HG03439 (cell line): ENCODE data around the gene C4B.
"Not testable (repeated sequence)": the region's sequence is repeated elsewhere in the genome, so short reads cannot be mapped to it uniquely, and the experiment has no call there.

Experiments used
- ATAC-seq: cut with Tn5 transposase; IDR thresholded peaks from one replicate; pipeline ENCODE4 v1.9.1; 2021; ENCODE audit warnings: mild to moderate bottlenecking, moderate library complexity; ENCODE audit not compliant: unreplicated experiment

C4B gene

DNA sequence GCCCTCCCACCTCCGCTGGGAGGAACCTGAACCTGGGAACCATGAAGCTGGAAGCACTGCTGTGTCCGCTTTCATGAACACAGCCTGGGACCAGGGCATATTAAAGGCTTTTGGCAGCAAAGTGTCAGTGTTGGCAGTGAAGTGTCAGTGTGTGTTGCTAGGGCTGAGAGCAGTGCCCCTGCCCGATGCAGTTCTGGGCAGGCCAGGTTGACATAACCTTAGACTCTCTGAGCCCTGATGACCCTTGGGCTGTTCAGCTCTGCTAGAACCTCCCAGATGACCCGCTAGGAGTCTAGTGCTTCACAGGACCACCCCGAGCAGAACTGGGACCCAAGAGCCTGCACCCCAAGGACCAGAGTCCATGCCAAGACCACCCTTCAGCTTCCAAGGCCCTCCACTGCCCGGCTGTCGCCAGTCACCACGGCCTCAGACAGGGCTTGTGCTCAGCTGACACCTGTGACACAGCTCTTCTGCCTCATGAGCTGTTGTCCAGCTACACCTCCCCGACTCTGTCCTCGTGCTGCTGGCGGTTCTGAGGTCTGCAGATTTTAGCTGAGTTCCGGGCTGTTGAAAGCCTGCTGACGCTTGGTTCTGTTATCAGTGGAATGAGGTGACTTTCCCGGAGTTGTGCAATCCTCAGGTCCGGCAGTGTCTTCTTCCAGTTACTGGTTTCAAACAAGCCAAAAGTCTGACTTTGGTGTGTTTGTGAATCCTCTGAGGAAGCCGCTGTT, 20.9 kb downstream of the C4B start:
- not testable (repeated sequence) for ATAC-seq

DNA sequence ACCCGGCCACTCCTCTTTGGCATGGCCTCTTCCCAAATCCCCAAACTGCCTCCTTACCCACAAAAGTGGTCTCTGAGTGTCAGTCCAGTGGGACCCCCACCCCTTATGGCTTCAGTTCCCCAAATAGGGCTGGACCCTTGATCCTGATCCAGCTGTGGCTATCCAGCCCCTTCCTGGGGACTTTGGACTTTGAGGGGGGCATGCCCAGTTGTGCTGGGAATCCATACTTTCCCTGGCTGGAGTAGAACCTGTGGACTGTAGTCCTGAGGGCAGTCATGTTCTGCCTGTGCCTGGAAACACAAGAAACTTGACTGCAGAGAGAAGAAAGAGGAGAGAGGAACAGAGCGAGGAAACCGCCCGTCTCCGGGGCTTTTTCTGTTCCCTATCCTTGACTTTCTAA, 22.5 kb downstream of the C4B start:
- ATAC-seq: not testable (repeated sequence)

- ATAC-seq: not testable (repeated sequence)
These were observed 23.3 kb downstream of the C4B start, which contains the start of gene CYP21A2 for GRCh38 chr6:32037598-32038524. CYP21A2 (plus strand) TSS chr6:32038415; CDS start chr6:32038423, 8 bp downstream.

DNA sequence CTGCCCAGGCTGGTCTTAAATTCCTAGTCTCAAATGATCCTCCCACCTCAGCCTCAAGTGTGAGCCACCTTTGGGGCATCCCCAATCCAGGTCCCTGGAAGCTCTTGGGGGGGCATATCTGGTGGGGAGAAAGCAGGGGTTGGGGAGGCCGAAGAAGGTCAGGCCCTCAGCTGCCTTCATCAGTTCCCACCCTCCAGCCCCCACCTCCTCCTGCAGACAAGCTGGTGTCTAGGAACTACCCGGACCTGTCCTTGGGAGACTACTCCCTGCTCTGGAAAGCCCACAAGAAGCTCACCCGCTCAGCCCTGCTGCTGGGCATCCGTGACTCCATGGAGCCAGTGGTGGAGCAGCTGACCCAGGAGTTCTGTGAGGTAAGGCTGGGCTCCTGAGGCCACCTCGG, 24.3 kb downstream of the C4B start:
- not testable (repeated sequence) for ATAC-seq

DNA sequence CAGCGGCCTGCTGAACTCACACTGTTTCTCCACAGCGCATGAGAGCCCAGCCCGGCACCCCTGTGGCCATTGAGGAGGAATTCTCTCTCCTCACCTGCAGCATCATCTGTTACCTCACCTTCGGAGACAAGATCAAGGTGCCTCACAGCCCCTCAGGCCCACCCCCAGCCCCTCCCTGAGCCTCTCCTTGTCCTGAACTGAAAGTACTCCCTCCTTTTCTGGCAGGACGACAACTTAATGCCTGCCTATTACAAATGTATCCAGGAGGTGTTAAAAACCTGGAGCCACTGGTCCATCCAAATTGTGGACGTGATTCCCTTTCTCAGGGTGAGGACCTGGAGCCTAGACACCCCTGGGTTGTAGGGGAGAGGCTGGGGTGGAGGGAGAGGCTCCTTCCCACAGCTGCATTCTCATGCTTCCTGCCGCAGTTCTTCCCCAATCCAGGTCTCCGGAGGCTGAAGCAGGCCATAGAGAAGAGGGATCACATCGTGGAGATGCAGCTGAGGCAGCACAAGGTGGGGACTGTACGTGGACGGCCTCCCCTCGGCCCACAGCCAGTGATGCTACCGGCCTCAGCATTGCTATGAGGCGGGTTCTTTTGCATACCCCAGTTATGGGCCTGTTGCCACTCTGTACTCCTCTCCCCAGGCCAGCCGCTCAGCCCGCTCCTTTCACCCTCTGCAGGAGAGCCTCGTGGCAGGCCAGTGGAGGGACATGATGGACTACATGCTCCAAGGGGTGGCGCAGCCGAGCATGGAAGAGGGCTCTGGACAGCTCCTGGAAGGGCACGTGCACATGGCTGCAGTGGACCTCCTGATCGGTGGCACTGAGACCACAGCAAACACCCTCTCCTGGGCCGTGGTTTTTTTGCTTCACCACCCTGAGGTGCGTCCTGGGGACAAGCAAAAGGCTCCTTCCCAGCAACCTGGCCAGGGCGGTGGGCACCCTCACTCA, 25.0 kb downstream of the C4B start:
- ATAC-seq: not testable (repeated sequence)

DNA sequence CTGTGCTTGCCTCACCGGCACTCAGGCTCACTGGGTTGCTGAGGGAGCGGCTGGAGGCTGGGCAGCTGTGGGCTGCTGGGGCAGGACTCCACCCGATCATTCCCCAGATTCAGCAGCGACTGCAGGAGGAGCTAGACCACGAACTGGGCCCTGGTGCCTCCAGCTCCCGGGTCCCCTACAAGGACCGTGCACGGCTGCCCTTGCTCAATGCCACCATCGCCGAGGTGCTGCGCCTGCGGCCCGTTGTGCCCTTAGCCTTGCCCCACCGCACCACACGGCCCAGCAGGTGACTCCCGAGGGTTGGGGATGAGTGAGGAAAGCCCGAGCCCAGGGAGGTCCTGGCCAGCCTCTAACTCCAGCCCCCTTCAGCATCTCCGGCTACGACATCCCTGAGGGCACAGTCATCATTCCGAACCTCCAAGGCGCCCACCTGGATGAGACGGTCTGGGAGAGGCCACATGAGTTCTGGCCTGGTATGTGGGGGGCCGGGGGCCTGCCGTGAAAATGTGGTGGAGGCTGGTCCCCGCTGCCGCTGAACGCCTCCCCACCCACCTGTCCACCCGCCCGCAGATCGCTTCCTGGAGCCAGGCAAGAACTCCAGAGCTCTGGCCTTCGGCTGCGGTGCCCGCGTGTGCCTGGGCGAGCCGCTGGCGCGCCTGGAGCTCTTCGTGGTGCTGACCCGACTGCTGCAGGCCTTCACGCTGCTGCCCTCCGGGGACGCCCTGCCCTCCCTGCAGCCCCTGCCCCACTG, 25.9 kb downstream of the C4B start:
- not testable (repeated sequence) for ATAC-seq

DNA sequence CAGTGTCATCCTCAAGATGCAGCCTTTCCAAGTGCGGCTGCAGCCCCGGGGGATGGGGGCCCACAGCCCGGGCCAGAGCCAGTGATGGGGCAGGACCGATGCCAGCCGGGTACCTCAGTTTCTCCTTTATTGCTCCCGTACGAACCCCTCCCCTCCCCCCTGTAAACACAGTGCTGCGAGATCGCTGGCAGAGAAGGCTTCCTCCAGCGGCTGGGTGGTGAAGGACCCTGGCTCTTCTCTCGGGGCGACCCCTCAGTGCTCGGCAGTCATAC, 26.4 kb downstream of the C4B start:
- ATAC-seq: not testable (repeated sequence)

DNA sequence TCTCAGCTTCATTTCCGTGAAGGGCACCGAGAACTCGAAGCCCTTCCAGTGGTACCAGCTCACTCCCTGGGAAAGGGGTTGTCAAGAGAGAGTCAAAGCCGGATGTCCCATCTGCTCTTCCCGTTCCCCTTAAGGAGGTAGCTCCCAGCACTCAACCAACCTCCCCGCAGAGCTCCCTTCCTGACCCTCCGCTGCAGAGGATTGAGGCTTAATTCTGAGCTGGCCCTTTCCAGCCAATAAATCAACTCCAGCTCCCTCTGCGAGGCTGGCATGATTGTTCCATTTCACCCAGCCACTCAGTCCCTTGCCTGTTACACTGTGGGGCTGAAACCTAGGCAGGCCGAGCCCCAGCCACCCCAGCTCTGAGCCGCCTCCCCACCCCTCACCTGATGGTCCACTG, 26.8 kb downstream of the C4B start:
- ATAC-seq: not testable (repeated sequence)

- not testable (repeated sequence) for ATAC-seq
These were observed 27.7 kb downstream of the C4B start for GRCh38 chr6:32042276-32042675.

DNA sequence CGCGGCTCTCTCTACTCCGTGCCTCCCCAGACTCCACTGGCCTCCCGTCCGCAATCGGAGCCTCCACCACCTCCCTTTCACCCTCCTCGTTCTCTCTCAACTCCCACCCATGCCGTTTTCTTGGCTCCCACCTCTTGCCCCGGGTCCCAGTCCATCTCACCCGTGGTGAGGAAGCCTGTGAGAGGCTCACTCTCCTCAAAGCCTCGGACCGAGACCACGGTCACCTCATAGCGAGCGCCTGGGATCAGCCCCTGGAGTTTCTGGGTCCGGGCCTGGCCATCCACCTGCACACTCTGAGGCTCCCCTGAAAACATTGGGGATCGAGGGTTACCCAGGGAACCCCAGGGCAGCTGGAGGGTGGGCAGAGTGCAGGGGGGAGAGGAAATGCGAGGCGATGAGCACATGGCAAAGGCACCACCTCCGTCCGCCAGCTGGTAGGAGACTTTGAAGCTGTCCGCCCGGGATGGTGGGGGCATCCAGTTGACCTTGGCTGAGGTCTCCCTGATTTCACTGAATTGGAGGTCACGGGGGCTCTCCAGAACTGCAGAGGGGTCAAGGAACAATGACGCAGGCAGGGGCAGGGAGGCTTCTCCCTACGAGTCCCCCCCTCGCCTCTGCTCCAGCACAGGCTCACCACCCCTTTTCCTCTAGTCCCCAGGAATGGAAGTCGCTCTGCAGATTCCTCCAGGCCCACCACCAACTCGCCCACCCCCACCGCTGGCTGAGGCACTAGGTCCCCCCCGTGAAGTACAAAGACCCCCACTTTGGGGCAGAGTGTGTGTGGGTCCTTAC, 29.2 kb downstream of the C4B start:
- not testable (repeated sequence) for ATAC-seq

DNA sequence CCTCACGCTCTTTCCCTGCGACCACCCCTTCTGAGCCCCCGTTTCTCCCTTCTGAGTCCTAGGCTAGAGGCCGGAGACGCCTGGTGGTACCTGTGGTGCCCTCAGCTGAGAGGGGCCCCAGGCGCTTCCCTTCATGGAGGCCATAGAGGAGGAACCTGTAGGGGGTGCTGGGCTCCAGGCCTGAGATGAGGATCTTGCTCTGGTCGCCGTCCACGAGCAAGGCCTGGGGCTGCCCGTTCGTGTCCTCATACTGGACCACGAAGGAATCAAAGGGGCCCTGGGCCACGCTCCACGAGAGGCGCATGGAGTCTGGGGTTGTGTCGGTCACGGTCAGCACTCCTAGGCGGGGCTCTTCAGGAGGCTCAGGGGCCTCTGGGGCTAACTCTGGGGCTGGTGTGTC, 30.3 kb downstream of the C4B start:
- not testable (repeated sequence) for ATAC-seq

DNA sequence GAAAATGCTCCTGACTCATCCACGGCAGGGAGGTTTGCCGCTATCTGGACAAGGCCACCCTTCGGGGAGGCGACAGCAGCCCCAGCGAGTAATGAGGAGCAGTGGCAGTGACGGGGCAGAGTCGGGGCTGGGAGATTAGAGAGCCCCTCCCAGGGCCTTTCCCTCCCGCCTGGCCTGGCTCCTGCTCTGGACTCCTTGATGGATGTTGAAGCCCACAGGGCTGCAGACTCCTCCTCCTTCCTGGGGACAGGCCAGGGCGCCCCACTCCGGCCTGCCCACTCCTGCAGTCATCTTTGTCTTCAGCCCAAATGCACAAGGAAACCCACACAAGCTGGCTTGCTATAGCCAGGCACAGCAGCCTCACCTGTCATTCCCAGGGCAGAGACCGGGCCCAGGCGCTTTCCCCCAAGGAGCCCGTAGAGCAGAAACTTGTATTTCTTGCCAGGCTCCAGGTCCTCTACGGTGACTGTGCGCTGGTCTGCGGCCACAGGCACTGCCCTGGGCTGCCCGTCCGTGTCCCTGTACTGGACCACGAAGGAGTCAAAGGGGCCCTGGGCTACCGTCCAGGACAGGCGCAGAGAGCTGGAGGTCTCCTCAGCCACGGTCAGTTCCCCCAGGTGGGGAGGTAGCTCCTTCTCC, 31.3 kb downstream of the C4B start:
- no peak for ATAC-seq

DNA sequence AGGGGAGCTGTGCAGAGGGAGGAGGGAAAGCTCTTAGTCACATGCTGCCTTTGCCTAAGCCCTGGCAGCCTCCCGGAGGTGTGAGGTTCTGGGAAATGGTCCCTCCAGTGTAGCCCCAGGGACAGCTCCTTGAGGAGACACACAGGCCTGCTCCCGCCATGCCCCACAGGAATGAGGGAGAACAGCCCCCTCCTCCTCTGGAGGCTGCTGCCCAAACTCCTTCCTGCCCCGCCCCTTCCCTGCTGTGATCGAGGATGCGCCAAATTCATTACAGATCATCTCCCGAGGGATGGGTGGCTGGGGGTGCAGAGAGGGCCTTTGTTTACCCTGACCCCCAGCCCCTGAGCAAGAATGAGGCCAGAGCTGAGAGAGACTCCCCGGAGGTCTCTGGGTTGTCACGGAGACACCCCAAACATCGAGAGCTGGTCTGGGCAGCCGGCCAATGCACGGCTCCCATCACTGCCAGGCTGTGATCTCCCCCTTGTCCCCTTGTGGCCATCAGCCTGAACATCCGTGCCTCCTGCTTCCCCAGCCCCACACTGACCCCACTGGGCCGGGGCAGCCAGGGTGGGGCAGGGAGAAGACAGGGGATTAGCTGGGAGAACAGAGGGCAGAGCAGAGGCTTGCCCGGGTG, 32.0 kb downstream of the C4B start:
- no peak for ATAC-seq

GRCh38 chr6:32047084-32047478, 32.5 kb downstream of the C4B start:
- ATAC-seq: no peak

DNA sequence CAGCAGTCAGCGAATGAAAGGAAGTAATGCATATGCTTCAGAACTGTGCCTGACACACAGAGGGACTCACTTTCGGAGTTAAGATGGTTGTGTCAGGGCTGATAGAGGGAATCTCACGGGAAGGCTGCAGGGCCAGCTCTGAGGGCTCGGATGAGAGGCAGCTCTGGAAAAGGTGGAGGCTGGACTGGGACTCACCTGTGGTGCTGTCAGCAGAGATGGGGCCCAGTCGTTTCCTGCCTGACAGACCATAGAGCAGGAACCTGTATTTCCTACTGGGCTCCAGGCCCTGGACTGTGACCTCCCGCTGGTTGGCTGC, 32.9 kb downstream of the C4B start:
- no peak for ATAC-seq

DNA sequence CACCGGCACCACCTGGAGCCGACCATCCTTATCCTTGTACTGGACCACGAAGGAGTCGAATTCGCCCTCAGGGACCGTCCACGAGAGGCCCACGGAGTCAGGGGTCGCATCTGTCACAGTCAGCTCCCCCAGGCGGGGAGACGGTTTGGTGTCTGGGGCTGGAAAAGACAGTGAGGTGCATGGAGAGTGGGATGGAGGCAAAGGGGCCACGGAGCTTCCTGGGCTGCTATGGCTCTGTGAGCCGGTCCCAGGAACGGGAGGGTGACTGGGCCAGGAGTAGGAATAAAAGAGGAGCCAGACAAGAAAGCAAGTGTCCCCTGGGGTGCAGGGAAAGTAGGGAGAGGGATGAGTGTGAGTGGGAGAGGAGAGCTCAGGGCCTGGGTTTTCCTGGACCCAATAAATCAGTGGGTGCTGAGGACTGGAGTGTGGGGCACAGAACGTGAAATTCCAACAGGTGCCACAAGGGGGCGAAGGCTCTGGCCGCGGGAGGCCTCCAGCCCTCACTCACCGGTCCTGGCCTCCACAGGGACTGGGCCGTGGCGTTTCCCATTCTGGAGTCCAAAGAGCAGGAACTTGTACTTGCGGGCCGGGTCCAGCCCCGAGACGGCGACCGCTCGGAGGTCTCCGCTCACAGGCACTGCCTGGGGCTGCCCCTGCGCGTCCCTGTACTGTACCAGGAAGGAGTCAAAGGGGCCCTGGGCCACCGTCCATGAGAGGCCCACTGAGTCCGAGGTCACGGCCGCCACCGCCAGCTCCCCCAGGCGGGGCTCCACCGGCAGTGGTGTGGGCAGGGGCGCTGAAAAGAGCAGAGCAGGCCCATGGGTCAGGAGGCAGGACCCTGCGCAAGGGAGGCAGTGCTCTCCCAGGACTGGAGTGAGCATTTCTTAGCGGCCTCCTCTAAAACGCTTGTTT, 33.5 kb downstream of the C4B start:
- ATAC-seq: peak; percentile 58

- ATAC-seq: not testable (repeated sequence)
These were observed 34.6 kb downstream of the C4B start for GRCh38 chr6:32049149-32049548.

- ATAC-seq: not testable (repeated sequence)
These were observed 35.1 kb downstream of the C4B start for GRCh38 chr6:32049736-32050135.
